HG03108 (cell line): Measurements from ENCODE around the gene CTDP1.

Experiments used
- ATAC-seq: cut with Tn5 transposase; IDR thresholded peaks from one replicate; pipeline ENCODE4 v1.9.1; 2021; ENCODE audit warnings: moderate library complexity; ENCODE audit not compliant: unreplicated experiment

The CTDP1 gene

GRCh38 chr18:79643054-79643984, 36.3 kb upstream of the CTDP1 start:
- no peak for ATAC-seq

- ATAC-seq: peak; percentile 72
These were observed 35.5 kb upstream of the CTDP1 start for GRCh38 chr18:79644006-79644665.

GRCh38 chr18:79644666-79645057, 34.9 kb upstream of the CTDP1 start:
- ATAC-seq: no peak

- ATAC-seq: no peak
These were observed 34.2 kb upstream of the CTDP1 start for GRCh38 chr18:79645291-79645983.

GRCh38 chr18:79647307-79647706, 32.3 kb upstream of the CTDP1 start:
- ATAC-seq: no peak

- ATAC-seq: no peak
These were observed 28.6 kb upstream of the CTDP1 start for GRCh38 chr18:79650959-79651358.

GRCh38 chr18:79657342-79657996, 22.1 kb upstream of the CTDP1 start:
- ATAC-seq: no peak

GRCh38 chr18:79658366-79658765, 21.2 kb upstream of the CTDP1 start:
- ATAC-seq: no peak

GRCh38 chr18:79659733-79660132, 19.9 kb upstream of the CTDP1 start:
- ATAC-seq: no peak

- no peak for ATAC-seq
These were observed 17.6 kb upstream of the CTDP1 start for GRCh38 chr18:79662034-79662433.

- no peak for ATAC-seq
These were observed 17.2 kb upstream of the CTDP1 start for GRCh38 chr18:79662439-79662838.

GRCh38 chr18:79664525-79665125, 15.0 kb upstream of the CTDP1 start:
- no peak for ATAC-seq

GRCh38 chr18:79668203-79668602, 11.4 kb upstream of the CTDP1 start:
- ATAC-seq: no peak

- ATAC-seq: no peak
These were observed 6.9 kb upstream of the CTDP1 start for GRCh38 chr18:79672490-79673276.

- no peak for ATAC-seq
These were observed 2.4 kb upstream of the CTDP1 start for GRCh38 chr18:79677221-79677620.

GRCh38 chr18:79677840-79678239, 1.8 kb upstream of the CTDP1 start:
- ATAC-seq: no peak

GRCh38 chr18:79678665-79679551, 695 bp upstream of the CTDP1 start:
- peak; percentile 93 for ATAC-seq

GRCh38 chr18:79680100-79680879, 687 bp downstream of the CTDP1 start:
- ATAC-seq: peak; percentile 1
